ENCODE results near the gene THUMPD2.

GRCh38 chr2:39803839-39804238, 24.8 kb upstream of the THUMPD2 start:
- no peak for TF ChIP-seq CTCF (IDR thresholded peaks at IDR 0.05)
- TF ChIP-seq POLR2A (IDR thresholded peaks at IDR 0.05): no peak

Measured in thyroid gland (tissue), 4 donors.